Activated CD8-positive, alpha-beta memory T cell treated with anti-CD3 and anti-CD28 coated beads, Interleukin-2, amount 50 U/mL, for 24 hours (primary cell): ENCODE results near the gene ZFAND6.
"Not testable (repeated sequence)": the region's sequence is repeated elsewhere in the genome, so short reads cannot be mapped to it uniquely, and the experiment has no call there.

Source experiments
- DNase-seq: peaks from one replicate; pipeline ENCODE4 v3.0.0-alpha.2; 2020; ENCODE audit errors: extremely low read depth

The ZFAND6 gene

DNA sequence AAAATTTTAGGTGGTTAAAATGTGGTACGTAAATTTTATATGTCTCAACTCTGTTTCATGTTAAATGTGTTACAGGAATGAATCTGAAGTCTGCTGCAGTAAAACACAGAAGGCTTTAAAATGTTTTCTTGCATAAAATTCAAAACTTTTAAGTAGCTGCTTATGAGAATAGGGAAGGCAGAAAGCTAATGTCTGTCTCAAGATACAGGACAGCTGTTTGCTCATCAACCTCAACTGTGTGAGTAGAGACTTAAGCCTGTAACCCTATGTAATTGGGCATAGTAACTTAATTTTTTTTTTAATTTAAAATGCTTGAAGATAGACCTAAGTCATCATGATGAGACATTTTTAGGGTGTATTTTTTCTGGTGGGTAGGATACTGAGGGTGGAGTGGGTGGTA, 38.9 kb downstream of the ZFAND6 start:
- no peak for DNase-seq

DNA sequence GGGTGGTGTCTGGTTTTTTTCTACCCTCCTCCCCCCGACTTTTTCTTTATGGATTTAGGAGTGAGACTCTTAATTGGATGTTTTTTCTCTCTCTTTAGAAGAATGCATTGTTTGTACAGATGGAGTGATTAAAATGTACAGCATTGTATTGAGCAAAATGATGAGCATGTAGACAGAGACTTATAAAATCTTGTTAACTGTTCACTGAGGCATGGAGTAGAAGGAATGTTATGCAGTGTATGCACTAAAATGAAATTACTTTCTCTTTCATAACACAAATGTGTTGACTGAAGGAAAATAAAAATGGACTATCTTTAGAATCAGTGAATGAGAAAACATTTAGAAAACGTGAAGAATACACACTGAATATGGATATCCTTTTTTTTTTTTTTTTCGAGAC, 39.8 kb downstream of the ZFAND6 start:
- DNase-seq: no peak

DNA sequence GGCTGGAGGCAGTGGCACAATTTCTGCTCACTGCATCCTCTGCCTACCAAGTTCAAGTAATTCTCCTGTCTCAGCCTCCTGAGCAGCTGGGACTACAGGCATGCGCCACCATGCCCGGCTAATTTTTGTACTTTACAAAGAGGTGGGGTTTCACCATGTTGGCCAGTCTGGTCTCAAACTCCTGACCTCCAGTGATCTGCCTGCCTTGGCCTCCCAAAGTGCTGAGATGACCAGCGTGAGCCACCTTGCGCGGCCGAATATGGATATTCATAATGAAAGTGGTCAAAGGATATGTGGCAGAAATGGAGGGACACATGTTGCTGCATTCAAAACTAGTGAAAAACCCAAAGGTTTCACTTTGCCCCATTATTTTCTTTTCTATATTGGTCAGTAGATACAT, 40.2 kb downstream of the ZFAND6 start:
- not testable (repeated sequence) for DNase-seq

DNA sequence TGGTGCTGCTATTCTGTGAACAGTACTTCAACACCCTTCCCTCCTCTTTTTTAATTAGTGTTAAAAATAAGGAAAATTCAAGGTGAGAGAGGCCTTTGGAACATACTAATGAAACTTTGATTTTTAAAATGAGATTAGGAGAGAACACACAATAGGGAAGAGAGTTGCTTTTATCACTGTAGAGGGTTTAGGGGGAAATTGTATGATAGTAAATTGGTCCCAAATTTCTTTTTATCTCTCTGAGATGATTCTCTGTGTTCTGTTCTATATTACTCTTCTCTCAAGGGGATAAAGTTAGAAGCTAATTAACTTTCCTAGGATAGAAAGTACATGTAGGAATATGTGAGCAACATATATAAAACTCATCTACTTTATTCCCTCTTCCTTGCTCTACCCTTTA, 40.8 kb downstream of the ZFAND6 start:
- no peak for DNase-seq

DNA sequence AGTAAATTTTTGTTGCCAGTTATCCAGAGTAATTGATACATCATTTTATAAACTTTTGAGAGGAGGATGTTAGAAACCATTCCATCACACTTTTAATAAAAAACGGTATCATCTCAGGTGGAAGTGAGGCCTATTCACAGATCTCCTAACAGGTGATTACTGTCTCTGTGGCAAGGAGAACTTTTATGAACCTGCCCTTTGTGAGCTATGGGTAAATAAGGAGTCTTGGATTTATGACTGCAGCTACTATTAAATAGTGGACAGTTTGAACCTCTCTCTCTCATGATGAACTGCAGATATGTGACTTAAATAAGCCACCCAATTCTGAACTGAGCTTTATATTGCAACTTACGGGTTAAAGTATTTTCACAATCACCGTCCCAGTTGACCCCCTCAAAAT, 45.7 kb downstream of the ZFAND6 start:
- no peak for DNase-seq

DNA sequence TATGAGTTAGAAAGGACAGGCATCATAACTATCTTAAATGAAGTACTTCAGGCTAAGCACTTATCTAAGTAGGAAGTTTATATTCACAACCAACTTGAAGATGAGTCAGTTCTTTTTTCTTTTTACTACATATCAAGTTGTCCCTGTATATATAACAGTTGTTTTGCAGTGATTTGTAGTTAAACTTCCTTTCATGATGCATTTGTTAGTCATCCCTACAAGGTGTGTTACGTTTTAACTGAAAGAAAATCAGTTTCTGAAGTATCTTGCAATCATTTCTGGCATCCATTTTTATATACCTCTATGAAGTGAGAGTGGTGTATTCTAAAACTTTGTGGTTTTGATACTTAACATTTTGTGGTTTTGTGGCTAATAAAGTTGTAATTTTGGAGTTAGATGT, 46.1 kb downstream of the ZFAND6 start:
- DNase-seq: no peak

DNA sequence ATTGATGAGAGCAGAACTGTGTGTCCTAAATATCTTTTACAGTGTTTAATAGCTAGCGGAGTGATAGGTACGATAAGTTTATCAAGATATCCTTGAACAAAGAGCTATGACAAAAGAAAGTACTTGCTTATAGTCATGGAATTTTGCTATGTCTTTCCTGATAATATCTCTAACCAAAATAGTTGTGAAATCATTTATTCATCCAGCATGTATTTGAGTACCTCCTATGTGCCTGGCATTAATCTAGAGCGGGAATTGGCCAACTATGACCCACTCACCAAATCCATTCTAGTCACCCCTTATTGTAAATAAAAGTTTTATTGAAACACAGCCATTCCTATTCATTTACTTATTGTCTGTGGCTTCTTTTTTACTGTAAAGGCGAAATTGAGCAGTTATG, 46.6 kb downstream of the ZFAND6 start:
- DNase-seq: no peak

DNA sequence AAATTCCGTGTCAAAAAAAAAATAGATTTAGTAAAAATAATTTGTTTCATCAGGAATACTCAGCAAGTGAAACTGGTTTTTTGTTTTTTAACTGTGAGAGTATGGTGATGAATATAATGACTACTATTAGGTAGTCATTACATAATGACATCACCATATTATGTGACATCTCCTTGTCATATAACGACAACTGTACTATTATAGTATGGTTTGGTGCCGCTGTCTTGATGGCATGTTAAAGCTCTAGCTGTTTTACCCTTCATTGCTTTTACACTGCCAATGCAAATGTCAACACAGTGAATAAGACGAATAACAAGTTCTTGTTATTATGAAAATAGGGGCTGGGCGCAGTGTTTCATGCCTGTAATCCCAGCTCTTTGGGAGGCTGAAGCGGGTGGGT, 47.7 kb downstream of the ZFAND6 start:
- no peak for DNase-seq

DNA sequence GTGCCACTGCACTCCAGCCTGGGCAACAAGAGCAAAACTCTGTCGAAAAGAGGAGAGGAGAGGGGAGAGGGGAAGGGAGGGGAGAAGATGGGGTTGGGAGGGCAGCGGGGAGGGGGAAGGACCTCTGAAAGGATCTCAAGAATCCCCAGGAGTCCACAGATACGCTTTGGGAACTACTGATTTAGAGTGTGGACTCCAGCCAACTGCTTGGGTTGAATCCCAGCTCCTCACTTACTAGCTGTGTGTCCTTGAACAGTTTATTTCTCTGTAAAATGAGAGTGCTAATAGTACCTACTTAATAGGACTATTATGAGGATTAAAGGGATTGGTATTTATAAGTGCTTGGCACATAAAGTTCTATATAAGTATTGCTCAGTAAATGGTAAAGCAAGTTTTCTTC, 48.3 kb downstream of the ZFAND6 start:
- DNase-seq: no peak

DNA sequence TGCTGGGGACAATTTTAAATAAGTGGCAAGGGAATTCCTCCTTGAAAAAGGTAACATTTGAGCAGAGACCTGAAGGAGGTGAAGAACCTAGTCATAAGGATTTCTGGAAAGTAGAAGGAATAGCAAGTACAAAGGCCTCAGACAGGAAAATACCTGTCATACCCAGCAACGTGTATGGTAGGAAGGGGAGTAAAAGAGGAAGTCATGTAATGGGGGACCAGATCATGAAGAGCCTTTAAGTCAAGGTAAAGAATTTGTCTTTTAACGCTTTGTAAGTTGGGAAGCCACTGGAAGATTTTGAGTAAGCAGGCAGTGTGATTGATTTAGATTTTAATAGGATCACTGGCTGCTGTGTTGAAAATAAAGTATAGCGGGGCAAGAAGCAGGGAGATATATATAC, 49.9 kb downstream of the ZFAND6 start:
- DNase-seq: no peak

DNA sequence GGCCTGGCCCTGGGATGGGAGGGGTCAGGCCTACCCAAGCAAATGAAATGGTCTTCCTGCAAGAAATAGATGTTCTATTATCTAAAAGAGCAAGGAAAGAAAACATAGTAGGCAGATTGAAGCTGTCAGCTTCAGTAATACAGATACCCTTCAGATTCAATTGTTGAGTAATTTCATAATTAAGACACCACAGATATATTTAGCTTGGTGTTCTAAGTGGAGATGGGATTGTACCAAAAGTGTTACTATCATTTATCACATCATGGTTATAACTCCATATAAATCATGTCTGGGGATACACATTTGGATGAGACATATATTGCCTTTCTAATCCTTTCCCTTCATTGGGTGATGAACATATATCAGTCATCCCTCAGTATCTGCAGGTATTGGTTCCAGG, 51.4 kb downstream of the ZFAND6 start:
- DNase-seq: no peak

DNA sequence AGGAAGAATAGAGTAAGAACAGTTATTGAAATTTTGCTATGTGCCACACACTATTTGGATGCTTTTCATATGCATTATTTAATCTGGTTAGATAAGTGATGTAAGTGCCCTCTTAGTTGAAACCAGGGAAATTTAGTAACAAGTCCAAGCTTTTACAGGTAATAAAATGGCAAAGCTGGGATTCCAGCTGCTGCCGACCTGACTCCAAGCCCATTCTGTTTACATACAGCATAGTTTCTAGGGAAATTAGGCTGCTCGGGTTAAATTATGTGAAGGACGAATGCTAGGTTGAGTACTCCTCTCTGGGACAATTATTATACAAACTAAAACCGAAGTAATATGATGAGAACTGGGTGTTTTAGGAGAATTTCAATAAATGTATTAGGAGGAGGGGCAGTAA, 54.6 kb downstream of the ZFAND6 start:
- no peak for DNase-seq

DNA sequence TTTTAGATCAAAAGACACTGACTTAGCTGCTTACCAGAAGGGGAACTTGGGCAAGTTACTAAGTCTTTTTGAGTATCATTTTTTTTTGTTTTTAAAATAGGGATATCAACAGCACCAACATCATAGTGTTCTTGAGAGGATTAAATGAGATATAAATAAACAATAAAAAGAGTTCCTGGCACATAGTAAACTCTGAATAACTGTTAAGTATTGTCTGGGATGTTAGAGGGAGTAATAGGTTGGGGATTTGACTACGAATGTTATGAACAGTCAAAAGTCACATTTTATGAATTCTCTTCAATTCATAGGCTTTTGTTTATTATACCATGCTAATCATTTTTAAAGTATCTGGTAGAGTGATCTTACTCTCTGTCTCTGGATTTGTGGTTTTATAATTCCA, 55.5 kb downstream of the ZFAND6 start:
- no peak for DNase-seq

DNA sequence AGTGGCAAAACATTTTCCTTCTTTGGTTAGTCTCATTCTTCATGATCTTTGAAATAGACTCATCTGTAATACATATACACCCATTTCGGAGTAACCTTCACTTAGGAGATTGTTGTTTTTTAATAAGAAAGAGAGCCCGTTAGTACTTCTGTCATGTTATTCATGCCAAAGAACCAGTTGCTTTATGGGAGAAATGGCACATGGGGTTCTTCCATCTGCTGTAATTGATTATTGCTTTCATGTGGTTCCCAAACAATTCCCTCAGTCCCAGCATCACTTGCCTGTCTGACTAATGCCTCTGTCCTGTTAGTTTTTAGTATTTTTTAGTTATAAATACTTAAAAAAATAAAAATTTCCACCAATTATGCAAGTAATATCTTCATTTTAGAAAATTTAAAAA, 59.5 kb downstream of the ZFAND6 start:
- no peak for DNase-seq

DNA sequence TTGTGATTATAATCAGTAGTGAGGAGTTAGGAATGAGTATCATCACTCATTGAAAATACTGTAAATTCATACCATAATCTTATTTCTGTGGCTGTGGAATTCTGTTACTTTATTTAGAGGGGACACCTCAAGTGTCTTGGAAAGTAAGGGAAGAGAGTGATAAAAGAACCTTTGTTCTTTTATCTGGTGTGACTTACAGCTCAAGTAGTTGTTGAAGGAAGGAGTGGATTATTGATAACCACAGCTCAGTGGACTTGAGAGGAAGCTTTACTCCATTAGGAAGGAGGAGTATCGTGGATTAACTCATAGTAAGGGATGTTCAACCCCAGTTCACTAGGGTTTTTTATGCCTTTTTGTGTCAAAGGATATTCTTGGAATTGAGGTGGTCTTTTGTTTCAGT, 61.2 kb downstream of the ZFAND6 start:
- DNase-seq: no peak

DNA sequence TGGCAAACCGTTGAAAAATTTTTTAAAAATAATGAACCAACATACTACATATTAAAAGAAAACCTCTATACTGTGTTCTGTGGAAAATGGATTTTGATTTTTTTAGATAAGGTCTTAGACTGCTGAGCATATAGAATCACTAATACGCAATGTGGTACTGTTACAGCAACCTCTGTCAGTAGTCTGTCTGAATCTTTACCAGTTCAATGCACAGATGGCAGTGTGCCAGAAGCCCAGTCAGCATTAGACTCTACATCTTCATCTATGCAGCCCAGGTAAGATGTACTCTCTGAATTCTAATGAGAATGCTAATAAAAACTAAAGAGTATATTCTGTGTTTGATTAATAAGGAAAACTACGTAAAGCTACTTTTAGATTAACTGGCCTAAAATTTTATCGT, 62.1 kb downstream of the ZFAND6 start:
- no peak for DNase-seq

DNA sequence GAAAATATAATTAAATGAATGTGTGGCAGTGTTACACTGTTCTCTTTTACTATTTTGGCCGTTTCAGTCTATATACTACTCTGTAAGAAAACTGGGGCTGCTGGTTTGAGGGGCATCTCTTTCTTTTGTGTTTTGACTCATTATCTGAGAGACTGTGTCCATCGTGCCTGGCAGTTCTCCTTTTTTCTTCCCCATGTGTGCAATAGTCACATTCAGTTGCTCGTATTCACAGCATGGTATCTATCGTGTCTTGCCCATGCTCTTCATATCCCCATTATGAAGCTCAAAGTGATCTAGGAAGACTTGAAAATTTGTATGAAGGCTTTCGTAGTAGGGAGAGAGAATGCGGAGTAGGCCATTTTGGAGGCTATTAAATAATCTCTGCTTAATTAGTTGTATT, 63.6 kb downstream of the ZFAND6 start:
- no peak for DNase-seq

DNA sequence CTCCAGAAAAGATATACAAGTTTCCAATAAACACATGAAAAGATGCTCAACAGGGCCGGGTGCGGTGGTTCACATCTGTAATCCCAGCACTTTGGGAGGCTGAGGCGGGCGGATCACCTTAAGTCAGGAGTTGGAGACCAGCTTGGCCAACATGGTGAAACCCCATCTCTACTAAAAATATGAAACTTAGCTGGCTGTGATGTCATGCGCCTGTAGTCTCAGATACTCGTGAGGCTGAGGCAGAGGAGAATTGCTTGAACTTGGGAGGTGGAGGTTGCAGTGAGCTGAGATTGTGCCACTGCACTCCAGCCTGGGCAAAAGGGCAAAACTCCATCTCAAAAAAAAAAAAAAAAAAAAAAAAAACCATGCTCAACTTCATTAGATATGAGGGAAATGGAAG, 67.8 kb downstream of the ZFAND6 start:
- not testable (repeated sequence) for DNase-seq

DNA sequence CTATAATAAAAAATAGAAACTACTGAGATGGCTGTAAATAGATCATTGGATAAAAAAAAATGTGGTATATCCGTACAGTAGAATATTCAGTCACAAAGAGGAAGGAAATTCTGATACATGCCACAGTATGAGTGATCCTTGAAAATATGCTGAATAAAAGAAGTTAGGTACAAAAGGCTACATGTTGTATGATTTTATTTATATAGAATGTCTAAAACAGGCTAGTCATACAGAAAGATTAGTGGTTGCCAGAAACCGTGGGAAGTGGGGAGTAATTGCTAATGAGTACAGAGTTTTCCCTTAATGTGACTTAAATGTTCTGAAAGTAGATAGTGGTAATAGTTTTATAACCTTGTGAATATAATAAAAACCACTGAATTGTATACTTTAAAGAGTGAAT, 68.4 kb downstream of the ZFAND6 start:
- DNase-seq: no peak

DNA sequence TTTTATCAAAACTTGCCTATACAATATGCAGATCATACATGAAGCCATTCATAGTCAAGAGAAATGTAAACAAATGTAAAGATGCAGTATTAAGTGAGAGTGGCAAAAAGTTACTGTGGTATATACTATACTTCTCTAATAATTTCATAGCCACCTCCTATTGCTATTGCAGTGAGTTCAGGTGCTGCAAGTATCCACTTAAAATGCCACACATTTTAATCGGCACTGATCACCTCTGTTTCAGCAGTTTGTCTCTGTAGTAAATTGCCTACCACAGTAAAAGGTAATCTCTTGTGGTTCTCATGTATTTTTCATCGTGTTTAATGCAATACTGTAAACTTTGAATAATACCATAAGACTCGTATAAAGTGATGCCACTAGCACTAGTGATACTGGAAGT, 72.9 kb downstream of the ZFAND6 start:
- no peak for DNase-seq

DNA sequence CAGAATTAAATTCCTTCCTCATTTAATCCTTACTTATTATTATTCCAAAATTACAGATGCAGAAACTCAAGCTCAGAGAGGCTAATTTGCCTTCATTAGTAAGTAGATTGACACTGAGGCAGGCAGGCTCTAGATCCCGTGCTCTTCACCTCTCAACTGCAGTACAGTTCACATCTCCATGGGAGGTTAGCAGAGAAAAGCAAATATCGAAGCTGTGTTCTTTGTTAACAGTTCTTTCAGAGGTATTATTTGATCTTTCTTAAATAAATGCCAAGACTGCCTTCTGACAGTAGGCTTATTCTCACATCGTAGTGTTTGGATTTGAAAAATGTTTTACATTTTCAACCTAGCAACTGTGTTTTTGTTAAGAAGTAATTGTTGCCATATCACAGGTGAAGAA, 77.4 kb downstream of the ZFAND6 start:
- DNase-seq: no peak

DNA sequence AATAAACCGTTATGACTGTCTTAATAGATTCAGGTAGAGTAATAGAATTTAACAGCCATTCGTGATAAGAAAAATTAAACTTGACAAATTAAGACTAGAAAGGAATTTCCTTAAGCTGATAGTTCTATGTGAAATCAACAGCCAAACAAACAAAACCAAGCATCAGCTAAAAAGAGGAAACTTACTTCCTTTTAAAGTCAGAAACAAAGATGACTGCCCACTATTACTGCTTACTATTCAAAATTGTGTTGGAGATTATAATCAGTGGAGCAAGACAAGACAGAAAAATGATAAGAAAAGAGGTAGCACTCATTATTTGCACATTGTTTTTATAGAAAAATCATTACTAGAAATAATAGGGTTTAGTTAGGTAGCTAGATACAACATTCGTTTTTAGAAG, 79.5 kb downstream of the ZFAND6 start:
- no peak for DNase-seq

DNA sequence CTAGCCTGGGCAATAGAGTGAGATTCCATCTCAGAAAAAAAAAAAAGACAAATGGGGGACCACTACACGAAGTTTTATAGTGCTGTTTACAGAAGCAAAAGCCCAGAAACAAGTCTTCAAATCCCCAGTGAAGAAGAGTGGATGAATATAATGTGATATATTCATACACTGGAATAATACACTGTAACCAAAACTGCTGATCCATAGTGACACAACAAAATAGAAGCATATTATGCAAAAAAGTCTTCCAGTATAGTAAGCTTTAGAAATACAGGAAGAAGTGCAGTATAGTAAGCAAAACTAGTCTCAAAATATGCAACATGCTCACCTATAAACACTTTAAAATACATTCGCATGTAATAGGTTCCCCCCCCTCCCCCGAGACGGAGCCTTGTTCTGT, 81.4 kb downstream of the ZFAND6 start:
- DNase-seq: no peak

DNA sequence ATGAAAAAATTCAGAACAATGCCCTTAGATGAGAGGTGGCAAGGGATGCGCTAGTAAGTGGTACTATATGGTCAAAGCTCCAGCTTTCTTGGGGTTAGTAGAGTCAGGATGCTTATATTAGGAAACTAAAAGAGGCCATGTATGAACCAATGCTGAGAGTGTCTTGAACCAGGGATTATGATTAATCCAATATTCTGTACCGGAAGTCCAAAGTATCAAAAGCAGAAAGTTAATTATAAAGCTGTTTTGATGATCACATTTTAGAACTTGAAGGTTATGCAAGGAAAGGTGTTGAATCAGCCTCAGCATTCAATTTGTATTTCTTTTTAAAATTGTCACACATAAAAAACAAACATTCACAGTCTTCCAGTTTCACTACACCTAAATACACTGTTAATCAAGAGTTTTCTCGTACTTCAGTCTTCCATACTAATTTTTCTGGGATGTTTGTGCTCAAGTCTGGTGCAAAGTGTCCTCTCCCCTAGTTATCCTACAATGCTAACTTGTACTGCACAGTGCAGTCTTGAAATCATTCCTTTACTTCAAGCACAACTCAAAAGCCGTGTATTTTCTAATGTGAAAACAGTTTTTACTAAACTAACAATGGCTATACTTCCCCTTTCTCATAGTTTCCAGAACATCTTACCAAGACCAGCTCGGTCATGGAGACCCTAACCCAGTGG, 82.6 kb downstream of the ZFAND6 start:
- no peak for DNase-seq

DNA sequence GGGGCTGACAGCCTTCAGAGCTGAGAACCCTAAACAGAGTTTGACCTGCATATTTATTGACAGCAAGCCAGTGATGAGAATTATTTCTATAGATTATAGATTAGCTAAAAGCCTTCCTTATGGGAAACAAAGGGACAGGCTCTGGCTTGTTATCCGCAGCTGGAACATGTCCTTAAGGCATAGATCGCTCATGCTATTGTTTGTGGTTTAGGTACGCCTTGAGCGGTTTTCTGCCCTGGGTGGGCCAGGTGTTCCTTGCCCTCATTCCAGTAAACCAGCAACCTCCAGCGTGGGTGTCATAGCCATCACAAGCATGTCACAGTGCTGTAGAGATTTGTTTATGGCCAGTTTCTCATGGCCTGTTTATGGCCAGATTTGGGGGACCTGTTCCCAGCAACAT, 83.2 kb downstream of the ZFAND6 start:
- DNase-seq: no peak
